Activated CD4-positive, alpha-beta T cell treated with anti-CD3 and anti-CD28 coated beads for 48 hours (primary cell): ENCODE data around the gene EZH2.

Experiments
- DNase-seq: peaks from one replicate; pipeline ENCODE4 v3.0.0-alpha.2; 2020

Gene EZH2

GRCh38 chr7:148884049-148884298 lies at the start of gene EZH2:
TSS of gene EZH2 (minus strand) at chr7:148884291. CDS start at chr7:148847298, 36,993 bp downstream.
- DNase-seq = no peak

GRCh38 chr7:148931470-148931869 lies 47.4 kb upstream of the EZH2 start:
- DNase-seq = no peak

DNA sequence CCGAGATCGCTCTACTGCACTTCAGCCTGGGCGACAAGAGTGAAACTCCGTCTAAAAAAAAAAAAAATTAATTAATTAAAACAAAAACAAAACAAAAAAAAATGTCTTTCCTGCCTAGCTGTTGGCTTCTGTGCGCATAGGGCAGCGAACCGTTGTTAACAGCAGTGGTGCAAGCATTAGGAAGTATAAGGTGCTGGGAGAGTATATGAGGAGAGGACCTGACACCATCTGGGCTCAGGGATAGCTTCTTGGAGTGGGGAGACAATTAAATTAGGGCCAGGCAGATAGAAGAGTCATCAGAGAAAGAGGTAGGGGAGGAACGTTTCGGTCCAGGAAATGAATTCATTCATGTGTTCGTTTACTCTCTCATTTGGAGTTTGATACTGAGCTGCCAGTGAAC lies 46.2 kb upstream of the EZH2 start:
- DNase-seq = no peak

DNA sequence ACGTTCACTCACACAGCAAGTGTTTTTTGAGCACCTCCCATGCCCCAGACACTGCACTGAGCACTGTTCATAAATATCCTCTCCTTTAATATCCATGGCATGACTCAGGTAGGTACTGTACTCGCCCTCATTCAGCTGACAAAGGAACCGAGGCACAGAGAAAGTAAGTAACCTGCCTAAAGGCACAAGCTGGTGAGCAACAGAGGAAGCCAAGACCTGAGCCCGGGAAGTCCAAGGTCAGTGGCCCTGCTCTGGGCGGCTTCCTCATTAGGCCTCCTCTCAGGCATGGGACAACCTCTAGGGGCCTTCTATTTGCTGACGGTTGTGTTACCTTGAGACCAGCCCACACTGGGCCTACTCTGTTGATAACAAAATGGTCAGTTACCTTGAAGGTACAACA lies 45.1 kb upstream of the EZH2 start:
- DNase-seq = no peak

GRCh38 chr7:148927123-148928045 lies 43.3 kb upstream of the EZH2 start:
- no peak for DNase-seq

- no peak for DNase-seq
Measured at GRCh38 chr7:148925836-148926235, 41.7 kb upstream of the EZH2 start.

- DNase-seq = no peak
Measured at GRCh38 chr7:148924011-148924410, 39.9 kb upstream of the EZH2 start.

DNA sequence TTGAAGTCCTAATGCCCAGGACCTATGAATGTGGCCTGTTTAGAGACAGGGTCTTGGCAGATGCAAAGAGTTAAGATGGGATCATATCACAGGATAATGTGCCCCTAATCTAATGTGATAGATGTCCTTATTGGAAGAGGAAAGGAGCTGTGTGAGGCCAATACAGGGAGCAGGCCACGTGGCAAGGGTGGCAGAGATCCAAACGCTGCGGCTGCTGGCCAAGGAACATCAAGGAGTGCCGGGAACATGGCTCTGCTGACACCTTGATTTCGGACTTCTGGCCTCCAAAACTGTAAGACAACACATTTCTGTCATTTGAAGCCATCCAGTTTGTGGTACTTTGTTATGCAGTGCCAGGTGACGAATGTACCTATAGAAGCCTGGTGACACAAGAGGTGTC lies 37.7 kb upstream of the EZH2 start:
- DNase-seq = no peak

DNA sequence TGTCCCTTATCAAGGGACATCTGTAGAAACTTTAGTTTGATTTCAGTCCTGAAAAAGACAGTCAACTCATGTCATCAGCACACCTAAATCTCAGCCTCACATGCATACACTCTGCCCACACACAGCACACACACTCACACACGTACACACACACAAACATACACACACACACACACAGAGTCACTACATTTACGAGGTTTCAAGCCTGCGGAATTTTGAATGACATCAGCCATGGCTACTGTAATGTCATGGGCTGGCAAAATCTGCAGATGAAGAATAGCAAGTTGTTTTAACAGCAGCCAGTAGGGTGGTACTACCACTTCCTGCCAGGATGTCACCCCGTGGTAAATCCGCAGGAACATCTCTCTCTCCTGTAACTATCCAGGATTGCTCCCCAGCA lies 37.1 kb upstream of the EZH2 start:
- DNase-seq = no peak

- no peak for DNase-seq
Measured at GRCh38 chr7:148919859-148920258, 35.8 kb upstream of the EZH2 start.

DNA sequence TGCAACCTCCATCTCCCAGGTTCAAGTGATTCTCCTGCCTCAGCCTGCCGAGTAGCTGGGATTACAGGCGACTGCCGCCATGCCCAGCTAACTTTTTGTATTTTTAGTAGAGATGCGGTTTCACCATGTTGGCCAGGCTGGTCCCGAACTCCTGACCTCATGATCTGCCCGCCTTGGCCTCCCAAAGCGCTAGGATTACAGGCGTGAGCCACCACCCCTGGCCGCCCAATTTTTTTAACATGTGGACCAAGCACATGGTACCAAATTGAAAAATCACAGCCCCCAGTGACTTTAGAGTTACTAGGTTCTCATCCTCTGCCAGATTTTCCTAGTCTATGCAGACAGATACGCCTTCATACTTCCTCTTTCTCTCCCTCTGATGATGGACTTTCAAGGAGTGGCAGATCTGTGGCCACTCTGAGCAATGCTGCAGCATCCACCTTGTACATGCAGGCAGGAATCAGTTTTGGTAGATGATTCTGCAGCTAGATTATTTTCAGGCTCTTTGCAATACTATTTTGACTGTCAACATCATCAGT lies 34.0 kb upstream of the EZH2 start:
- DNase-seq = no peak

DNA sequence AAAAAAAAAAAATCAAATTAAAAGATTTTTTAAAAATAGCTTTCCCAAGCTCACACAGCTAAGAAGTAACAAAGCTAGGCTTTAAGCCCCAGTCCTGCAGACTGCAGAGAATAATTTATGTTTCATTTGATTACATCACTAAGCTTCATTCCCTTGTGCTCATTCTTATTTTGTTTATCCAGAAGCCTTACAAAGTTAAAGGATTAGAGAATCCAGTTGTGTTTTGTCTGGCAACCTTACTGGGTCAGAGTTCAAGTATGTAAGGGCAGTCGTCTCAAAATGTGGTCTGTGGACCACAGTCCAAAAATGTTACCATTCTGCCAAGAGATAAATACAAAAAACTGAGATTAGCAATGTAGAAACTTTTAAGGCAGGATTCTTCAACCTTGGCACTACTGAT lies 32.1 kb upstream of the EZH2 start:
- no peak for DNase-seq

GRCh38 chr7:148915211-148915610 lies 31.1 kb upstream of the EZH2 start:
- peak; percentile 46 for DNase-seq

DNA sequence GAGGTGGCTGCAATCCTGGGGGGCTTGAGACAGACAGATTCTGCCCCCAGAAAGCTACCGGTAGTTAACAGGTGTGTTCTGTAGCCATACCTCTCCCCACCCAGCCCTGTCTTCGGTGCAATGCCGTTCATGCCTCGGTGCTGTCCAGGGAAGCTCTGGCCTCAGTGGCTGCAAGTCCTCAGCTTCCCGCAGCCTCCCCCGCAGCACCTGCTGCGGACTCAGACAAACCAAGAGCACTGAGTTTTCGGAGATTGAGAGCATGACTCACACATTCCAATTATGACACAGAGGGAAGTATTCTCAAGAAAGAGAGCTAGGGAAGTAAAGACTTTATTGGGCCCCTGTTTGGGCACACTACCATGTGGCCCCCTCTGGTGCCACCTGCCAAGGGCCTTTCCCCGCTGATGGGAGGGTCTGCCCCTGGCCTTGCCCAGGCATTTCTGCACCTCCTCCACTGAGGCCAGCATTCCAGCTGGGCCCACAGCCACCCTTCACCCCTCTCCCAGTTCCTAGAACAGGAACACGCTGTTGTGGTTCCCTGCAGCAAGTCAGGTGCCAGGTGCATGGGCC lies 30.2 kb upstream of the EZH2 start:
- peak; percentile 74 for DNase-seq

- DNase-seq = peak; percentile 74
Measured at GRCh38 chr7:148912758-148913541, 28.9 kb upstream of the EZH2 start.

- DNase-seq = no peak
Measured at GRCh38 chr7:148912151-148912550, 28.1 kb upstream of the EZH2 start.

DNA sequence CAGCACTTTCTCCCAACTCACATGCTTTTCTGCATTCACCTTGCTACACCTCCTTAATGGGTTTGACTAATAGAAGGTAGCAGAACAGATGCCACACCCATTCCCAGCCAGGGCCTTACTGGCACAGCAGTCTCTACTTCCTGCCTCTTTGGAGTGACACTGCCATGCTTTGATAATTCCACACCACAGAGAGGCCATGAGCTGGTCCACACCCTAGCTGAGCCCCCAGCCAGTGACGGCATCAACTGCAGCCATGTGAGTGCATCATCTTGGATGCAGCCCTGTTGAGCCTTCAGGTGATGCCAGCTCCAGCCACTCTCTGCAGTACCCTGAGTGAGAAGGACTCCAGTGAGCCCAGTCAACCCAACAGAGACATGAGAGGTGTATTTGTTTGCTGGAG lies 27.5 kb upstream of the EZH2 start:
- DNase-seq = peak; percentile 62

GRCh38 chr7:148909568-148909967 lies 25.5 kb upstream of the EZH2 start:
- no peak for DNase-seq

GRCh38 chr7:148906707-148907498 lies 22.8 kb upstream of the EZH2 start:
- no peak for DNase-seq

GRCh38 chr7:148905093-148905666 lies 21.1 kb upstream of the EZH2 start:
- no peak for DNase-seq

- no peak for DNase-seq
Measured at GRCh38 chr7:148903504-148903903, 19.4 kb upstream of the EZH2 start.

GRCh38 chr7:148901178-148901577 lies 17.1 kb upstream of the EZH2 start:
- no peak for DNase-seq
